Measurements from ENCODE around the gene SNX30.

Gene SNX30

DNA sequence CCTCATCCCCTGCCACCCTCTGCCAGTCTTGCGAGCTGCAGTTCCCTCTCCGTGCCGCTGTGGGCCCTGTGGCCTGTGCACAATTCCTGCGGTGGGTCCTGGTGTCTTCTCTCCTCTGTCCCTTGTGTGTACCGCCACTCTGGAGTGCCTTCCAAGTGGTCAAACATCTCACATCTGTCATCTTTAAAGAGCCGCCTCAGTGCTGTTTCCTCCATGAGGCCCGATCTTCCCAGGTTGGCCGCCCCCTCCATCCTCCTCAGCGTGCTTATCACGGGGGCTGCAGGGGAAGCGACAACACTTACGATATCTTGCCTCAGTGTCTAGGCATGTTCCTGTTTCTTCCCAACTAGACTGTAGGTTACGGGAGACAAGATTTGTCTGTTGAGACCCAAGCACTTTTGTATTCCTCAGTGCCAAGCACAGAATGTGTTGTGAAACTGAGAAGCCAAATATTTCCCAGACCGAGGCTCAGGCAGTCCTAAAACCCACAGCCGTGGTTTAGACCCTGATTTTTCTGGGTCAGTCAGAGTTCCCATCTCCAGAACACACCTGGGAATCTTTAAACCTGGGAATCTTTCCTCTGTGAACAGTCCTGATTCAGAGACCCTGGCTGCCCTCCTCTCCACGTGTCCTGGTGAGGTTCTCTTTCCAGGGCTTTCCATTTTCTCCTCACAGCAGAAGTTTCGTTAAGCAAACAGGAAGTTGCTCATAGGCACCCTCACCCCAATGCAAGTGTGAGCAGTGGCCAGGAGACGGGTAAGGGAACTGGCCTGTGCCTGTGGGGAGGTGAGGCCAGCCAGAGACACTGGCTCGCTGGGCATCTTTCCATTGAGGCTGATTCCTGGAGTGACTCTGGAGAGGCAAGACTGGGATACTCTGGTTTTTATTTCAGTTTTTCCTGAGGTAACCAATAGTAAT lies 111.3 kb downstream of the SNX30 start:
- no peak for DNase-seq

DNA sequence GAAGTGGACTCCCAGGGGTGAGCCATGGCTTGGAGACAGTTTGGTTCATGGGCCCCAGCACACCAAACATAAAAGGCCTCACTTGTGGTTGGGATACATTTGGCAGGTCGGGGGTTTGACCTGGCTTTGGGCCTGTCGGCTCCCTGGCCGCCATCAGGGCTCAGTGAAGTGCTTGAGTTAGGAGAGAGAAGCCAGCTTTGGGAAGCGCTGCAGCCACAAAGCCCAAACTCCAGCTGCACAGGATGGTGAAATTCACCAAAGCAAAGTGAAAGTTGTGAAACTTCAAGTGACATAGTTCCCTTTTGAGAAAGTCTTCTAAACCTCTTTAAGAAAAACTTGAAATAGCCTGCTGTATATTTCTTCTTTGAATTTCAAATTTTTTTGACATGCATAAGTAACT lies 112.7 kb downstream of the SNX30 start:
- DNase-seq, result no peak

DNA sequence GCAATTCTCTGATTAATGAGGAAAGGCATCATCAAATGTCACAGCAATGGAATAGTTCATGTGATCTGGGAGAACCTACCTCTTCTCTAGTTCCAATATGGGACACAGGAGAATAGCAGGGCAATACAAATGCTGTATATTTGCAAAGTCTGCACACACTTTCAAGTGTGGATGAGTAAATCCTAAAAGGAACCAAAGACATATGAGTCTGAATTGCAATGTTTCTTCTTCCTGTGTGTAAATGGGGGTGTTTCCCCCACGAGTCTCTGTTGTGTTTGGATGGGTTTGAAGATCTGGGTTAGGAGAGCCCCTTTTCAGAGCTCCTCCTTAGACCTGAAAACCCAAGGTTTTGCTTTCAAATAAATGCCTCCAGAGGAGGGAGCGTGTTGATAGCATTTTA lies 113.2 kb downstream of the SNX30 start:
- DNase-seq, result no peak

DNA sequence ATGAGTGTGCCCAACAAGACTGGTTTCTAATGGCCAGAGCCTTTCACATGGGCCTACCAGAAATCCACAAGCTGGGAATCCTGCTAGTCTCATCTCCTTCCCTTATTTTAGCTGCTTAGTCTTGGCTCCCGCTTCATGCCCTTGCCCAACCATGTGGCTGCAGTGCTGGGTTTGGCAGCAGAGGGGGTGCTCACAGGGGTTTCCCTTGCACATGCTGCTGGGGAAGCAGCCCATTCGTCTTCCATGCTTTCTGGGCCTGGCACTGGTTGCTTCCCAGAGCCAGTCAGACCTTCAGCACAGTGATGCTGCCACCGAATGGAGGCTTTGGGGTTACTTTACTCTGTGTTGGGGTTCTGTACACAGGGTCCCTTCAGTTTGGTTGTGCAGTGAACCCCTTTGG lies 113.8 kb downstream of the SNX30 start:
- DNase-seq, result no peak

DNA sequence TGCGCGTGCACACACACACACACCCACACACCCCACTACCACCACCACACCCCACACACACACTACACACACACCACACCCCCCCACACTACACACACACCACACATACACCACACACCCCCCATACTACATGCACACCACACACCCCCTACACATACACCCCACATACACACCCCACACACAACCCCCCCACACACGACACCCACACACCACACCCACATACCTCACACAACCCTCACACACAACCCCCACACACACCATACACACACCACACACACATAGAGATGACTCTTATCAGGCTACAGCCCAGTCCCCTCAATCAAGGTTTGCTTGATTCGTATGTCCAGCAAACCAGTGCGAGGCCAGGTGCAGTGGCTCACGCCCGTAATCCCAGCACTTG lies 114.4 kb downstream of the SNX30 start:
- DNase-seq, result no peak

DNA sequence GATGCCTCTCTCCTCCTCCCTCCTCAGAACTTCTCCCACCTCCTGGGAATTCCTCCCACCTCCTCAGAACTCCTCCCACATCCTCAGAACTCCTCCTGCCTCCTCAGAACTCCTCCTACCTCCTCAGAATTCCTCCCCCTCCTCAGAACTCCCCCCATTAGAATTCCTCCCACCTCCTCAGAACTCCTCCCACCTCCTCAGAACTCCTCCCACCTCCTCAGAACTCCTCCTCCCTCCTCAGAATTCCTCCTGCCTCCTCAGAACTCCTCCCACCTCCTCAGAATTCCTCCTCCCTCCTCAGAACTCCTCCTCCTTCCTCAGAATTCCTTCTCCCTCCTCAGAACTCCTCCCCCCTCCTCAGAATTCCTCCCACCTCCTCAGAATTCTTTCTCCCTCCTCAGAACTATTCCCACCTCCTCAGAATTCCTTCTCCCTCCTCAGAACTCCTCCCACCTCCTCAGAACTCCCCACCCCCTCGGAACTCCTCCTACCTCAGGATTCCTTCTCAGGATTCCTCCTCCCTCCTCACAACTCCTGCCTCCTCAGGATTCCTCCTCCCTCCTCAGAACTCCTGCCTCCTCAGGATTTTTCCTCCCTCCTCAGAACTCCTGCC lies 116.2 kb downstream of the SNX30 start:
- no peak for DNase-seq

DNA sequence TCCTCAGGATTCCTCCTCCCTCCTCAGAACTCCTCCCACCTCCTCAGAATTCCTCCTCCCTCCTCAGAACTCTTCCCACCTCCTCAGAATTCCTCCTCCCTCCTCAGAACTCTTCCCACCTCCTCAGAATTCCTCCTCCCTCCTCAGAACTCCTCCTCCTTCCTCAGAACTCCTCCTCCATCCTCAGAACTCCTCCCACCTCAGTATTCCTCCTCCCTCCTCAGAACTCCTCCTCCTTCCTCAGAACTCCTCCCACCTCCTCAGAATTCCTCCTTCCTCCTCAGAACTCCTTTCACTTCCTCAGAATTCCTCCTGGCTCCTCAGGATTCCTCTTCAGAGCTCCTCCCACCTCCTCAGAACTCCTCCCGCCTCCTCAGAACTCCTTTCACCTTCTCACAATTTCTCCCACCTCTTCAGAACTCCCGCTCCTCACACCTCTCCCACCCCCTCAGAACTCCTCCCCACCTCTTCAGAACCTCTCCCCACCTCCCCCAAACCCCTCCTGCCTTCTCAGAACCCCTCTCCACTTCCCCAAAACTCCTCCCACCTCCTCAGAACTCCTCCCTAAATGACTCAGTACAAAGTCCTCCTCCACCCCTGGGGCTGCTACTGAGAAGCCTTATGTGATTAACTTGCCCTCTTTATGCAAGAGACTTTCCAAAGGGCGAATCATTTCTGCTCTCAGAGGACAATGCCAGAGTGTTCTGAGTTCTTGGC lies 116.9 kb downstream of the SNX30 start:
- DNase-seq, result no peak

DNA sequence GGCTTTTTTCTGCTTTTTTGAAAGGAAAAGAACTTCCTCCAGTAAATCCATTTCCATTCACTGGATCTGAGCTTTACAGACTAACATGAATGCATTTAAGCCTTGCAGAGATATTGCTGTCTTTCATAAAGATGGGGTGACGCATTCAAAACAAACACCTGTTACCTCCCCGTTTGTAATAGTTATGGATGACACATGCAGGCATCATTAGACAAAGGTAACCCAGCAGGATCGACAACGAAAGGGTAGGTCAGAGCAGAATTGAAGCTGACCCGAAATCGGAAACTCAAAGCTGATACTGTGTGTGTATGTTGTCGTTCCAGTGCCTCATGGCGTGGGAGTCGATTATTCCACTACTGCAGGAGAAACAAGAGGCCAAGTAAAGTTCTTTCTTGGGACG lies 117.9 kb downstream of the SNX30 start:
- no peak for DNase-seq

DNA sequence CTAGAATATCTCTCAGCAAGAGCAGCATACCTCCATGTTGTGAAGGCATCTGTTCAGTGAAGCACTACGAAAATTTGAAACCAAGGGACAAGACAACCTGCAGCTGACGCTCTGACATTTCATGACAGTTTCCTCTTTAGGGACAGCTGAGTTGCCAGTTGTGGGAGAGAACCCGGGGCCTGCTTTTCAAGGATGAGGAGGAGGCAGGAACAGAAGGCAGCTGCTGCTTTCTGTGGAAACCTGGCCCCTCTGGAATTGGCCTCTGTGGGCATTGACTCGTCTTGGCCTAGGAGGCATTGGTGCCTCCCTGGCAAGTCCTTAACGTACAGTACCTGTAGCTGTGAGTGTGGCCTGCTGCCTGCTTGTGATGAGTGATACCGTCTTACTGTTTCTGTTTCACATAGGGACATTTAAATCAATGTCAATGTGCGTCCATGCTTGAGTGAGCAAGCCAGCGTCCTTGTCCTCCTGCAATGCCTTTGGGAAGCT lies 118.5 kb downstream of the SNX30 start:
- no peak for DNase-seq

DNA sequence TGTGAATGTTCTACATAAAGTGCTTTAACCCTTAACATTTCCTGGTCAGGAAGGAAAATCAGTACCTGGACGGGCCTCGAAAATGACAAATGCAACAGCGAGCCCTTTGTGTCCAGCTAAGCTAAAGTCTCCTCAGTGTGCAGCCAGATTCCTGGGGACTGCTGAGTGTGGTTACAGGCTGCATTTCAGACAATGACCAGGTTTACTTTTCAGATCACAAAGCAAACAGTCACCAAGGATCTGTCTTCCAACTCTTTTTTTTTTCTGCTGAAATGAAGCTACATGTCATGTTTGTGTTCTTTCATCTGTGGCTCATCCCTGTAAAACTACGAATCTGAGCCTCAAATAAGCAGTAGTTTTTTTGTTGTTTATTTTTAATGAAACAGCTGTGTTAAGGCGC lies 119.4 kb downstream of the SNX30 start:
- no peak for DNase-seq

DNA sequence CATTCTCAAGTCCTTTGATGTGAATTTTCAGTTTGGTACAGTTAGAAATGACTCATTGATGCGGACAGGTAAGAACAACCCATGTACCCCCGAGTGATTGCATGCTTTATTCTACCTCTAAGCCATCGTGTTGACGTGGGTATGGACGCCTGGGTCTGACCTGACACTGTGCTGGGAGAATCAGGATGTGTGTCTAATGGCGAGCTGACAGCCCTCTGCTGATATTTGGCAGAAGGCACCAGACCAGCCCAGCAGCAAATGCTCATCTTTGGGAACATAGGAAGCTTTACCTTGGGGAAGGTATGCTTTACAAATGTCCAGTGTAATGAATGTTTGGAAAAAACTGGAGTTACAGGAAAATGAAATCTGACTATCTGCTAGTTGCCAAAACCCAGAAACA lies 120.0 kb downstream of the SNX30 start:
- no peak for DNase-seq

DNA sequence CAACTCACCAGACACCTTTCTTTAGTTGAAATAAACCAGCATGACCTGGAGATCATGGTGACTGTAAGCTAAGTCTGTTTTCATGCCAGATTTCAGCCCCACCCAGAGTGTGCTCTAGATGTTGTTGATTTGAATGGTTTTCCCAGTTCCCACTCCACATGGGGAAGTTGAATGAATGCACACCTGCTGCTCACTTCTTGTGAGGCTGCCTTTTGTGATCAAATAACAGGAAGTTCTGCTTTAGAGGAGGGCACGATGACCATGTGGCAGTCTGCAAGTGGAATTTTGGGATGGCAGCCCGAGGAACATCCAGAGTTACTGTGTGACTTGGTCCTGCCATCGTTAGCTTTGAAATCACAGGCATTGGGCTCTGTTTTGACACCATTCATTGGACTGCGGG lies 121.5 kb downstream of the SNX30 start:
- DNase-seq, result no peak

DNA sequence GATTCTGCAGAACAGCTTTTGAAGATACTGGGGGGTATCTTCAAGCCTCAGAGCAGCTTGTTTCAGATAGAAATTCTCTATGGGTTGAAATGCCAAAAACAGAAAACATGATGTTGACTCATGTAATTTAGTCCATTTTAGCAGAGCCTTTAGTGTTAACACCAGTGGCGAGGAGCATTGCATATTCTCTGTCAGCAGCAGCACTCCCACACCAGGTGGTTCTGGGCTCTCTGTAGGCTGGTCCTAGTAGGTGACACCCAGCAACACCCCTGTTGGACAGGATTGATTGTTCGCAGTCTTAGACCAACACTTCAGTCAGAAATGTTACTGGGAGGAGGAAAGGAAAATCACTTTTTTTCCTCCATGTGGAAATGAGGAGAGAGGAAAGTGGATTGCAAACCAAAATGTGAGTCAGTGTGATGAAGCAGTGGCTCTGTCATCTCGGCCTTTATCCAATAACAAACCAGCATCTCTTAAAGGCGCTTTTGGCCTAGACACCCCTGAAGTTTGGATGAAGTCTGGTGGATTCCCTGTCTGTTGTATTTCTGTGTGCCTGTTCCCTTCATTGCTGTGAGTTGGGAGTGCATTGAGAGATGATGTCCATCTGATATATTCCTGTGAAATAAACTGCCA lies 123.3 kb downstream of the SNX30 start:
- no peak for DNase-seq

DNA sequence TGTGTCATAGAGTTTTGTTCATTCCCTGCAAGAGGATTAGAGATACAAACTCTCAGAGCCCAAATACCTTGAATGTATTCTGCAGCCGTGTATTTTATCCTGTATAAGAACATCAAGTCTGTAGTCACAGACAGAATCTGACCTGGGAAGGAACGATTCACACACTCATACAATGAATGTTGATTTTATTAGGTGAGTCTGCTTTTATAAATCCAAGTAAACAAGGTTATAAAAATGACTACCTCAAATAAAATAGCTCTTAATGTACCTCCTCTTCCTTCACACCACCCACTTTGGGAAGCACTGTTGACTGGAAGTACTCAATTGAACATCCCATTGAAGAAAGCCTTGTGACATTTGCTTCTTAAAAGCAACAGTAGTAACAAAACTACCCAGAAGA lies 128.2 kb downstream of the SNX30 start:
- DNase-seq, result no peak

DNA sequence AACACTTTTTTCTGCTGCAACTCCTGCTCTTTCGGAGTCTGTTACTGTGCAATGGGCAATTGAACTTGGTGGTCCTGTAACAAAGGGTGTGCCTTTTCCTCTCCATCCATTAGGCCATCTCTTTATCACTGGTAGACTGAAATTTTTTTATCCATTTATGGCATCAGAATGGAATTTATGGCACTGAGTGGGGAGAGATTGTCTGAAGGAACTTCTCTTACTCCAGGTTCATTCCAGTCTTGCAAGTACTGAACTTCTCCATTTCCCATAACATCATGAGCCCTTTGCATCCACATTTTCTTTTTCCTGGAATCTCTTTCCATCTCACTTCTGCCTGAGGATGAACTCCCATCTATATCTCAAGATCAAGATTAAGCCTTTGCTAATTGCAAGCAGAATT lies 130.1 kb downstream of the SNX30 start:
- DNase-seq, result no peak

DNA sequence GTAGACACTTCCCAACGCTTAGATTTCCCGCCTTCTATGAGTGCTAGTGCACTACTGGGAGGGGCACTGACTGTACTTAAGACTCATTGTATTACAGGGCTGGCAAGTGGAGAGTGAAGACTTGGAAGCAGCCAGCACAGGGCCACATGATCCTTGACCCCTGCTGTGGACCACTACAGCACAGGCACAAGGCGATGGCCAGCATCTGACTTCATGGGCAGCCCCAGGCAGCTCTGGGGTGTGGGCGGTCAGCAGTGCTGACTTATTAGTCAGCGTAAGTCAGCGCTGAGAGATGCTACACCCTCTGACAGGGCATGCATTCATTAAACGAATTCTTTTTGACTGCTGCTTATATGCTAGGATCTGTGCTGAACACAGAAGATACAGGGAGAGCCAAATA lies 130.8 kb downstream of the SNX30 start:
- DNase-seq, result no peak

DNA sequence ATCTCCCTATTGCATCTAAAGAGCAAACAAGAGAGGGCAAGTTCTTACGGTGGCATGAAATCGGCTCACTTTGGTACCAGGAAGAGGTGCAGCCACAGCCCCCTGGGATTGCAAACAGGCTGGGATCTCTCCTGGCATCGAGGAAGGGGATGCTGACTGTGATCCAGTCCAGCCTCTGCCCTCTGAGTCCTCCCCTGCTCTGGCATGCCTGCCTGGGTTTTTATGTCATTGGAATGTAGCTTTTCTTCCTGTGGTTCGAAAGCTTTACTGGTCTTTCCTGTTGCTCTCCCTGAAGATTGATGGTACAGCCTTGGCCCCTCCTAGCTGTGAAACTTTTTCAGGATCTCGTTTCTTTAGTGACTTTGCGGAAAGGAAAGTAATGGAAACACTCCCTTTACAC lies 133.5 kb downstream of the SNX30 start:
- no peak for DNase-seq

DNA sequence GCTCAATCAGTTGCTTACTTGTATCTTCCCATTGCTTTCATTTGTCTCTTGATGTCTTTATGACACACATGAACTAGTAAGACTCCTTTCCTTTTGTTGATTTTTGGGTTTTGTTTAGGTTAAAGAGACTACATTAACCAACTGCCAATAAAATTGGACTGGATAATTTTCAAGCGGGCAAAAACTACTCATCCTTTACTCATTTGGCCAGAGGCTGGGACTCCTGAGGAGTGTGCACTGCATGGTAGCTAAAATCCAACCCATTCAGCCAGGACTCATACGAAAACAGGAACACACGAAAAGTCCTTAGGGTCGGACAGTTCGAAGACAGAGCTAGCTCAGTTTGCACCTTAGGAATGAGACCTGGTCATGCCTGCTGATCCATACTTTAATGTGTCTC lies 134.2 kb downstream of the SNX30 start:
- DNase-seq, result no peak

DNA sequence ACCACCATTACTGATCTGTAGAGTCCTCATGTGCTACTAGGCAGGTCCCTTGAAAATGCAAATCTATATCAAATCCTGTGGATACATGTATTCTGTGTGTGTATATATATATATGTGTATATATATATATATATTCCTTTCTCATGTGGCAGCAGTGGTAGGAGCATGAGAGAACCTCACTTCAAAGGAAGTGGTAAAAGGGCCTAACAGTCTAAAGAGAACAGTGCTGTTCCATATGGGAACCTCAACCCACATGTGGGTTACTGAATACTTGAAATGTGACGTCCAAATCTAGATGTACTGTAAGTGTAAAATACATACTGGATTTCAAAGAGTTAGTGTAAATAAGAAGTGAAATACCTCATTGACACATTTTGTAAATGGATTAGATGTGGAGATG lies 134.8 kb downstream of the SNX30 start:
- DNase-seq, result no peak

DNA sequence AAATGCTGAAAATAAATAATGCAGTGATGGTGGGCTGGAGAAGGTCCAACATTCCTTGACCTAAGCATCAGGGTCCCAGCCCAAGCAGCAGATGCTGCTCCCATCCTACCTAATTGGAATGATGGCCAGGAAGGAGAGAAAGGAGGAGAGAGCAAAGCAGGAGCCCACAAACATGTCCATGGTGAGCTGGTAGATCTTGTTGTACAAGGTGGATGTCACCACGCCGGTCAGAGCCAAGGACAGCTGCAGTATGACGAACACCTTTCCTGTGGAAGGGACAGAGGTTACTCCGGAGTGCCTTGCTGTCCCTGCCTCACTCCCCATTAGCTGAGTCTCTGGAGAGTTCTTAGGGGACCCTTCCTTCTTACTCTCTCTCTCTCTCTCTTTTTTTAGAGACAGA lies 135.8 kb downstream of the SNX30 start:
- DNase-seq, result no peak

DNA sequence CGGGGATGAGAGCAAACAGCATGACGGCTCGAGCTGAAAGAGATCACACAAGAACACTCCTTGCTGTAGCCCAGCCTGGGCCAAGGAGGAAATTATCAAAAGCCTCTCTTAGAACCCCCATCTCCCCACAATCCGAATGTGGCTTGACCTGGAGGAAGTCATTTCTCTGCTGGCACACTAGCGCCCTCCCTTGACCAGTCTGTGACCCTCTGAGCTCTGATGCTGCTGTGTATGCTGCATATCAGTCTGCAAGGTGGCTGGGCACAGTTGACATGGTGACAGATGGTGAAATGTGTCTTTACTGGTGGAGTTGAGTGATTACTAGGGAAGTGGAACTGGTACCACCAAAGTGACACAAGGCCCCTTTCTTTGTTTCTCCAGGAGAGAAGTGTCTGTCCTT lies 136.8 kb downstream of the SNX30 start:
- no peak for DNase-seq

DNA sequence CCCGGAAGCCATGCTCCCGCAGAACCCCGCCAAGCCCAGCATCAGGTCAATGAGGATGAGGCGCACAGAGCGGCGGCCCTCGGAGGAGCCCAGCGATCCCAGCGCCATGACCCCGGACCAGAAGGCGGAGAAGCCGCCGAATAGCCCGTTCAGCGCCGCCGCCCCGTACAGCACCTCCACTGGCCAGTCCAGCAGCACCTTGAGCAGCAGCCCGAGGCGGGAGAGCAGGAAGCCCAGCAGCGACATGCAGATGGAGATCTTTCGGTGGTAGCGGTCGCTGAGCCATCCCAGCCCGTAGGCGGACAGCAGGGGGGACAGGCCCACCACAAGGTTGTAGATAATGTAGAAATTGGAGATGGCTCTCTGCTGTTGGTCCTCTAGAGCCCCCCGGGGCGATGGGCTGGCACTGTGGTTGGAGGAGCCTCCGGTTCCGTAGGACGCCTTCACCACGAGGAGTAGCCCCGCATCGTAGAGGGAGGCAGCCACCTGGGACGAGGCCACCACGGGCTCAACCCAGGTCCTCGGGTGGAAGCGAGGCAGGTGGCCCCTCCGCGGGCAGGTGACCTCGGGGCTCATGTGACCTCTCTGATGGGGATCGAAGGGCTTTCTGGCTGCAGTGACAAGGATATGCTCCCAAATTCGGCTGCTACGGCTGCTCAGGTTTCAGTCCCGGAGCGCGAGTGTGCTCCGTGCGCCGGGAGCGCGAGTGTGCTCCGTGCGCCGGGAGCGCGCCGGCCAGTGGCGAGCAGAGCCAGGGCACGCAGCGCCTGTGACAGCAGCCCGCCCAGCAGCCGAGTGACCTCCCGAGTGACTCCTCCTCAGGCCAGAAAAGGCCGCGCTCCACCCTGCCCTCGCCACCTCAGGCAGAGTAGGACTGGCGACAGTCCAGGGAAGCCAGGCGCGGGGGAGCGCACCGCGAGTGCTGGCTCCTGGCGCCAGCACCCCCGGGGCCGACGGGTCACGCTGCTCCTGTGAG lies 139.8 kb downstream of the SNX30 start, which contains the start of gene SLC46A2:
SLC46A2 (minus strand) TSS at position 771 of the 976 bp plus-strand sequence; CDS start at position 576, 195 bp downstream.
- DNase-seq, result no peak

Data from NCI-H1105 treated with DMSO at 0.1 percent for 48 hours (cell line).